ENCODE results near the gene NEK9. TPM values are rescaled to one million over a fixed set of nuclear protein-coding genes. Genes with fewer than 3 reads are reported as not detected.

NEK9 gene
- total RNA-seq, 1 experiment from 2014 or later, result 50.8 TPM

- DNase-seq (ENCODE audit: low spot score) (no peak), ATAC-seq (no peak)
- CTCF ChIA-PET, result interaction anchor here (1.3 kb wide), 1 partner anchor 155 kb away, joined by 5 read pairs; no protein-coding TSS in a partner anchor
- Mint-ChIP-seq H3K4me3 (no peak overlapping the region), H3K4me1 (peaks cover 3% of the 10 kb centered on the region; the same call in 1 of the 2 replicates), H3K27me3 (ENCODE audit: low read depth) (no peaks in the 10 kb centered on the region), H3K36me3 (peaks cover 15% of the 10 kb centered on the region), H3K27ac (no peak overlapping the region; the same call in 1 of the 2 replicates), H3K9me3 (peaks cover 4% of the 10 kb centered on the region; the same call in 1 of the 2 replicates)
- POLR2A ChIA-PET, result no interaction called here
- TF ChIP-seq GRHL2 (CRISPR knock-in tag; IDR thresholded peaks at IDR 0.05; ENCODE audit: insufficient replicate concordance, severe bottlenecking), result no peak
Observed at GRCh38 chr14:75141062-75141461, 14.2 kb upstream of the NEK9 start.

DNA sequence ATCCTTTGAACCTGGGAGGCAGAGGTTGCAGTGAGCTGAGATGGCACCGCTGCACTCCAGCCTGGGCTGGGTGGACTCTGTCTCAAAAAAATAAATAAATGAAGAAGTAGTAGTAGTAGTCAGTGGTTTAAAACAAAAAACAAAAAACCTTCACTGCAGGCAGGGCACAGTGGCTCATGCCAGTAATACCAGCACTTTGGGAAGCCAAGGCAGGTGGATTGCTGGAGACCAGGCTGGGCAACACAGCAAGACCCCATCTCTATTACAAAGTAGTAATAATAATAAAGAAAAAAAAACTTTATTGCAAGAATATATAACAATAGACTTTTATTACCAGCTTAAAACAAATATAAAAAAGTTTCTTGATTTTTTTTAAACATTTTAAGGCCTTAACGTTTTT is 13.8 kb upstream of the NEK9 start:
- no peak for TF ChIP-seq FOXP1 (CRISPR knock-in tag; IDR thresholded peaks at IDR 0.05; ENCODE audit: borderline replicate concordance)
- TF ChIP-seq ZNF121 (CRISPR knock-in tag; IDR thresholded peaks at IDR 0.05), result peak; percentile 57; the same call in 1 of the 2 replicates
- no peak for TF ChIP-seq HMGXB4 (CRISPR knock-in tag; IDR thresholded peaks at IDR 0.05)
- no peak for TF ChIP-seq USF2 (CRISPR knock-in tag; IDR thresholded peaks at IDR 0.05)
- ChIA-PET CTCF (no interaction called here), POLR2A (no interaction called here)
- DNase-seq (ENCODE audit: low spot score) (no peak), ATAC-seq (no peak)
- Mint-ChIP-seq H3K36me3 (peaks cover 17% of the 10 kb centered on the region), H3K9me3 (peaks cover 4% of the 10 kb centered on the region; the same call in 1 of the 2 replicates), H3K27ac (no peak overlapping the region), H3K4me3 (no peak overlapping the region), H3K4me1 (peaks cover 3% of the 10 kb centered on the region; the same call in 1 of the 2 replicates), H3K27me3 (ENCODE audit: low read depth) (no peaks in the 10 kb centered on the region)

- H3K9me3 Mint-ChIP-seq, result peaks cover 6% of the 10 kb centered on the region
- POLR2A ChIA-PET, result no interaction called here
- TF ChIP-seq, protein P1, sequence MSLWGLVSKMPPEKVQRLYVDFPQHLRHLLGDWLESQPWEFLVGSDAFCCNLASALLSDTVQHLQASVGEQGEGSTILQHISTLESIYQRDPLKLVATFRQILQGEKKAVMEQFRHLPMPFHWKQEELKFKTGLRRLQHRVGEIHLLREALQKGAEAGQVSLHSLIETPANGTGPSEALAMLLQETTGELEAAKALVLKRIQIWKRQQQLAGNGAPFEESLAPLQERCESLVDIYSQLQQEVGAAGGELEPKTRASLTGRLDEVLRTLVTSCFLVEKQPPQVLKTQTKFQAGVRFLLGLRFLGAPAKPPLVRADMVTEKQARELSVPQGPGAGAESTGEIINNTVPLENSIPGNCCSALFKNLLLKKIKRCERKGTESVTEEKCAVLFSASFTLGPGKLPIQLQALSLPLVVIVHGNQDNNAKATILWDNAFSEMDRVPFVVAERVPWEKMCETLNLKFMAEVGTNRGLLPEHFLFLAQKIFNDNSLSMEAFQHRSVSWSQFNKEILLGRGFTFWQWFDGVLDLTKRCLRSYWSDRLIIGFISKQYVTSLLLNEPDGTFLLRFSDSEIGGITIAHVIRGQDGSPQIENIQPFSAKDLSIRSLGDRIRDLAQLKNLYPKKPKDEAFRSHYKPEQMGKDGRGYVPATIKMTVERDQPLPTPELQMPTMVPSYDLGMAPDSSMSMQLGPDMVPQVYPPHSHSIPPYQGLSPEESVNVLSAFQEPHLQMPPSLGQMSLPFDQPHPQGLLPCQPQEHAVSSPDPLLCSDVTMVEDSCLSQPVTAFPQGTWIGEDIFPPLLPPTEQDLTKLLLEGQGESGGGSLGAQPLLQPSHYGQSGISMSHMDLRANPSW (CRISPR knock-in tag; conservative IDR thresholded peaks at IDR 0.05; ENCODE audit: low read depth), result no peak
- TF ChIP-seq ELF4 (CRISPR knock-in tag; IDR thresholded peaks at IDR 0.05; ENCODE audit: low read depth) (no peak), ZBTB43 (CRISPR knock-in tag; IDR thresholded peaks at IDR 0.05) (no peak), CBFB (CRISPR knock-in tag; IDR thresholded peaks at IDR 0.05; ENCODE audit: low read depth) (no peak), NR1H2 (CRISPR knock-in tag; IDR thresholded peaks at IDR 0.05) (no peak), ZNF423 (CRISPR knock-in tag; IDR thresholded peaks at IDR 0.05) (no peak), NFATC4 (CRISPR knock-in tag; IDR thresholded peaks at IDR 0.05) (no peak), KAT7 (CRISPR knock-in tag; IDR thresholded peaks at IDR 0.05; ENCODE audit: borderline replicate concordance) (no peak), IRF2 (CRISPR knock-in tag; IDR thresholded peaks at IDR 0.05; ENCODE audit: borderline replicate concordance, low read depth) (no peak), ARID4B (CRISPR knock-in tag; IDR thresholded peaks at IDR 0.05; ENCODE audit: borderline replicate concordance) (no peak), ZNF219 (CRISPR knock-in tag; IDR thresholded peaks at IDR 0.05; ENCODE audit: borderline replicate concordance) (no peak)
- TF ChIP-seq, protein P2, sequence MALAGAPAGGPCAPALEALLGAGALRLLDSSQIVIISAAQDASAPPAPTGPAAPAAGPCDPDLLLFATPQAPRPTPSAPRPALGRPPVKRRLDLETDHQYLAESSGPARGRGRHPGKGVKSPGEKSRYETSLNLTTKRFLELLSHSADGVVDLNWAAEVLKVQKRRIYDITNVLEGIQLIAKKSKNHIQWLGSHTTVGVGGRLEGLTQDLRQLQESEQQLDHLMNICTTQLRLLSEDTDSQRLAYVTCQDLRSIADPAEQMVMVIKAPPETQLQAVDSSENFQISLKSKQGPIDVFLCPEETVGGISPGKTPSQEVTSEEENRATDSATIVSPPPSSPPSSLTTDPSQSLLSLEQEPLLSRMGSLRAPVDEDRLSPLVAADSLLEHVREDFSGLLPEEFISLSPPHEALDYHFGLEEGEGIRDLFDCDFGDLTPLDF (CRISPR knock-in tag; IDR thresholded peaks at IDR 0.05), result no peak
- TF ChIP-seq, protein P3, sequence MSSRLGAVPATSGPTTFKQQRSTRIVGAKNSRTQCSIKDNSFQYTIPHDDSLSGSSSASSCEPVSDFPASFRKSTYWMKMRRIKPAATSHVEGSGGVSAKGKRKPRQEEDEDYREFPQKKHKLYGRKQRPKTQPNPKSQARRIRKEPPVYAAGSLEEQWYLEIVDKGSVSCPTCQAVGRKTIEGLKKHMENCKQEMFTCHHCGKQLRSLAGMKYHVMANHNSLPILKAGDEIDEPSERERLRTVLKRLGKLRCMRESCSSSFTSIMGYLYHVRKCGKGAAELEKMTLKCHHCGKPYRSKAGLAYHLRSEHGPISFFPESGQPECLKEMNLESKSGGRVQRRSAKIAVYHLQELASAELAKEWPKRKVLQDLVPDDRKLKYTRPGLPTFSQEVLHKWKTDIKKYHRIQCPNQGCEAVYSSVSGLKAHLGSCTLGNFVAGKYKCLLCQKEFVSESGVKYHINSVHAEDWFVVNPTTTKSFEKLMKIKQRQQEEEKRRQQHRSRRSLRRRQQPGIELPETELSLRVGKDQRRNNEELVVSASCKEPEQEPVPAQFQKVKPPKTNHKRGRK (CRISPR knock-in tag; IDR thresholded peaks at IDR 0.05; ENCODE audit: borderline replicate concordance), result no peak
Observed at GRCh38 chr14:75139185-75139584, 12.3 kb upstream of the NEK9 start.

More at GRCh38 chr14:75139185-75139584, 12.3 kb upstream of the NEK9 start:
- Mint-ChIP-seq H3K4me1 (peaks cover 3% of the 10 kb centered on the region; the same call in 1 of the 2 replicates), H3K4me3 (no peak overlapping the region), H3K27ac (no peak overlapping the region), H3K27me3 (ENCODE audit: low read depth) (no peaks in the 10 kb centered on the region), H3K36me3 (peaks cover 26% of the 10 kb centered on the region)
- DNase-seq (ENCODE audit: low spot score), result no peak
- CTCF ChIA-PET, result no interaction called here
- no peak for ATAC-seq
